Measurements from ENCODE around the gene FLT4. TPM values are rescaled to one million over a fixed set of nuclear protein-coding genes. Genes with fewer than 3 reads are reported as not detected.

The FLT4 gene
- total RNA-seq, 1 donor from 2014 or later: under 0.01 TPM

DNA sequence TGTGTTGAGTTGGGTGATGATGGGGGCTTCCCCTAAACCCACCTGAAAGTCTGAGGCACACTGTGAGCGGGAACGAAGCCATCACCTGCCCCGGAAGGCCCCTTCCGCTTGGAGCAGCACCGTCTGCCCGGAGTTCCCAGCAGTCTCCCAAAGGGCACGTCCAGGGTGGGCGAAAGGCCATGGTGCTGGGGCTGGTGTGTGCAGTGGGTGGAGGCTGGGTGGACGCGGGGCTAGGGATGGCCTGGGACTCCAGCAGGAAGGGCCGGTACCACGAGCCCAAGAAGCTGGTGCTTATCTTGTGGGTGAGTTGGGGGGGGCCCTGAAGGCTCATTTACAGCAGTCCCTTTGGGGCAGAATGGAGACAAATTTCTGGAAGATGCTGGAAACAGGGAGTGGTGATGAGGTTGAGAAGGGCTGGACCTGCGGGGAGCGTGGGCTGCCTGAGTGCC, 4.6 kb downstream of the FLT4 start:
- no peak for FAIRE-seq
- Histone ChIP-seq H3K4me3 (ENCODE audit: low read depth, low read length) (no peak overlapping the region), H3K27me3 (ENCODE audit: control insufficient read depth, insufficient read depth, low read length) (peaks cover 7% of the 10 kb centered on the region), H3K36me3 (ENCODE audit: control insufficient read depth, insufficient read depth, low read length) (no peaks in the 10 kb centered on the region)
- no peak for DNase-seq (ENCODE audit: low read depth)
- TF ChIP-seq, protein P1, sequence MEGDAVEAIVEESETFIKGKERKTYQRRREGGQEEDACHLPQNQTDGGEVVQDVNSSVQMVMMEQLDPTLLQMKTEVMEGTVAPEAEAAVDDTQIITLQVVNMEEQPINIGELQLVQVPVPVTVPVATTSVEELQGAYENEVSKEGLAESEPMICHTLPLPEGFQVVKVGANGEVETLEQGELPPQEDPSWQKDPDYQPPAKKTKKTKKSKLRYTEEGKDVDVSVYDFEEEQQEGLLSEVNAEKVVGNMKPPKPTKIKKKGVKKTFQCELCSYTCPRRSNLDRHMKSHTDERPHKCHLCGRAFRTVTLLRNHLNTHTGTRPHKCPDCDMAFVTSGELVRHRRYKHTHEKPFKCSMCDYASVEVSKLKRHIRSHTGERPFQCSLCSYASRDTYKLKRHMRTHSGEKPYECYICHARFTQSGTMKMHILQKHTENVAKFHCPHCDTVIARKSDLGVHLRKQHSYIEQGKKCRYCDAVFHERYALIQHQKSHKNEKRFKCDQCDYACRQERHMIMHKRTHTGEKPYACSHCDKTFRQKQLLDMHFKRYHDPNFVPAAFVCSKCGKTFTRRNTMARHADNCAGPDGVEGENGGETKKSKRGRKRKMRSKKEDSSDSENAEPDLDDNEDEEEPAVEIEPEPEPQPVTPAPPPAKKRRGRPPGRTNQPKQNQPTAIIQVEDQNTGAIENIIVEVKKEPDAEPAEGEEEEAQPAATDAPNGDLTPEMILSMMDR (IDR thresholded peaks at IDR 0.05; ENCODE audit: insufficient read depth, low read length, severe bottlenecking): no peak

DNA sequence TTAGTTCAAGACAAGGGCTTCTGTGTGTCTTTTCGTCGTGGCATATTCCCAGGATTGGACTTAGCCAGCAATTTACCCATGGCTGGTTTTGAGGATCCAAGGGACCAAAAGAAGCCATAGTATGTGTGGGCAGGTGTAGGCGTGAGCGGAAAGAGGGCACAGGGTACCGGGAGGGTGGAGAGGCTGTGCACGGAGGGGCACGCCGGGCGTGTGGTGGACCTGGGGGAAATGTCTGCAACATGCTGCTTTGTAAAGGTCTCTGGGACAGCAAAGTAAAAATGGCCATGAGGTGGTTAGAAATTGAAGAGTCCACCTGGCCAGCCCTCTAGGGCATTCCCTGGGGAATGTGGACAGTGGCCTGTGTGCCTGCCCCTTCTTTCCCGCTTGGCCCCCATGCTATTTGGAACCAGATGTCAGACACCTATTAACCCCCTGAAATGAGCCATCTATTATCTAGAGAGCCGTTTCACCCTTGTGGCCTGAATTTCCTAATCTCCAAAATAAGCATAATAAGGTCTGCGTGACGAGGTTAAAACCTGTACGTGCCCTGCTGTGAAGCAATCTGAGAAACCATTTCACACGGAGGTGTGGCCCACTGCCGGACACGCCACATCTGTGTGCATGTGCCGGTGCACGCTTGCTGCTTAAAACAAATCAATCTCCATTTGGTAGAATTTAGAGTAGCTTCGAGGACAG, 5.1 kb downstream of the FLT4 start:
- TF ChIP-seq, protein P1 (IDR thresholded peaks at IDR 0.05; ENCODE audit: insufficient read depth, low read length, severe bottlenecking): no peak
- FAIRE-seq: no peak
- Histone ChIP-seq H3K36me3 (ENCODE audit: control insufficient read depth, insufficient read depth, low read length) (no peaks in the 10 kb centered on the region), H3K27me3 (ENCODE audit: control insufficient read depth, insufficient read depth, low read length) (peaks cover 4% of the 10 kb centered on the region), H3K4me3 (ENCODE audit: low read depth, low read length) (no peak overlapping the region)
- no peak for DNase-seq (ENCODE audit: low read depth)

DNA sequence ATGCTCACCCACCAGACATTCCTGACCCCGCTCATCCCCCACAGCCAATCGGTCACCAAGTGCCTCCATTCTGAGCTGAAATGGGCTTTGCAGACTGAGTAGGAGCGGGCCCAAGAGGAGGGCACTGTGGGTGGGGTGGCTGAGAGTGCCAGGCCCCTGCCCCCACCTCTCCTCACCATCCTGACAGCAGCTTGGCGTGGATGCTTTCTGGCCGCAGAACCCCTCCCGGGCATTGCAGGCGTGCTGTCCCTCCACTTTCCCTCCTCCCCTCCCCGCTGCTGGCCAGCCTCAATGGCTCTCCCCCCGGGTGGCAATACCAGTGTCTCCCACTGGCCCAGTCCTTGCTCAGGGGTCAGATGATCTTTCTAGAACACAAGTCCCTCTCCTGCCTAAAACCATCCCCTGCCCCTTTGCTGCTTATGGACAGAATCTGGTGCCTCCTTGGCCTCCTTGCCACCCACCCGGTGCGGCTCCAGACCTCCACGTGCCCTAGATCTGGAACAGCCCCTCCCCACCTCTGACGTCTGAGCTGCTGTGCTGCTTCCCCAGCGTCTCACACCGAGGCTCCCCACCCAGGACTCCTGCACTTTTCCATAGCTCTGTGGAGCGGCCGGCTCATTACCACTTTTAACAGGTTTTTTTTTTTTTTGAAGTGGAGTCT, 6.1 kb downstream of the FLT4 start:
- FAIRE-seq: no peak
- Histone ChIP-seq H3K27me3 (ENCODE audit: control insufficient read depth, insufficient read depth, low read length) (peaks cover 3% of the 10 kb centered on the region), H3K36me3 (ENCODE audit: control insufficient read depth, insufficient read depth, low read length) (no peaks in the 10 kb centered on the region), H3K4me3 (ENCODE audit: low read depth, low read length) (no peak overlapping the region)
- TF ChIP-seq, protein P1 (IDR thresholded peaks at IDR 0.05; ENCODE audit: insufficient read depth, low read length, severe bottlenecking): no peak
- DNase-seq (ENCODE audit: low read depth): no peak

DNA sequence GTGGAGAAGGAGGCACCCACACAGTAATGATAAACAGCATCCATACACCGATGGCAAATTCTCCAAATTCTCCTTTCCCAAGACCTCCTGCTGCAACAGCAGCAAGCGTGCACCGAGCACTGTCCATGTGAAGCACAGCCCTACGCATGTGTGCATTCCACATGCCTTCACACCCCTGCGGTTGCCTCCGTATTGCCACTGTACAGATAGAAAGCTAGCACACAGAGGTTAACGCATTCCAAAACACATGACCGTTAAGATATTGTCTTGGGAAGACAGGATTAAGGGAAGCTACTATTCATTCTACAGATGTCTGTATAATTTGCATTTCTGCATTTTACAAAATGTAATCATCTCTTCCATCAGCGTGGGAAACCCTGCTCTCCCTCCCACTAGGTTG, 6.6 kb downstream of the FLT4 start:
- FAIRE-seq (no peak), DNase-seq (ENCODE audit: low read depth) (no peak)
- no peak overlapping the region for H3K4me3 ChIP-seq (ENCODE audit: low read depth, low read length)
- H3K36me3 ChIP-seq (ENCODE audit: control insufficient read depth, insufficient read depth, low read length): no peaks in the 10 kb centered on the region
- no peaks in the 10 kb centered on the region for H3K27me3 ChIP-seq (ENCODE audit: control insufficient read depth, insufficient read depth, low read length)
- TF ChIP-seq, protein P1 (IDR thresholded peaks at IDR 0.05; ENCODE audit: insufficient read depth, low read length, severe bottlenecking): no peak

DNA sequence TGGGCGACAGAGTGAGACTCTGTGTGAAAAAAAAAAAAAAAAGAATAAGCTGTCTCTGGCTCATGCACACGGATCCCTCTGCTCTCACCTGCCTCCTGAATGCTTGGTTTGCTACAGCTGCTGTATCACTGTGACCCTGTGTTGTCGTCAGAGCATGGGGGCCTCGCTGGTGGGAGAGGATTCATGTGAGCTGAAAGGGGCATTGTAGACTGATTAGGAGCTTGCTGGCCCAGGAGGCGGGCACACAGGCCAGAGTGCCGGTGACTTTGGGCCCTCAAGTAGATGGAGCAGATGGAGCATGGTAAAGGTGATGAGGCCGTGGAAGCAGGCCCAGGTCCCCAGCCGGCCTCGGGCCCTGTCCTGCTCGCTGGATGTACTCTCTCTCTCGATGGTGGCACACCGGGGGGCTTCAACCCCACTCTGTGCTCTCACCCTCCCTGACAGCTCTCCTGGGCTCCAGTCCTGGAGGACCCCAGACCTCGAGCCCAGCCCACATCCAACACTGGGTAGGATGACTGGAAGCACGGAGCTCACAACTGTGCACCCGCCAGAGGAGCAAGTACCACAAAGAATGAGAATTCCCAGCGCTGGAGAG, 7.1 kb downstream of the FLT4 start:
- TF ChIP-seq, protein P1 (IDR thresholded peaks at IDR 0.05; ENCODE audit: insufficient read depth, low read length, severe bottlenecking): no peak
- FAIRE-seq: no peak
- no peaks in the 10 kb centered on the region for H3K27me3 ChIP-seq (ENCODE audit: control insufficient read depth, insufficient read depth, low read length)
- no peak for DNase-seq (ENCODE audit: low read depth)
- H3K4me3 ChIP-seq (ENCODE audit: low read depth, low read length): no peak overlapping the region
- H3K36me3 ChIP-seq (ENCODE audit: control insufficient read depth, insufficient read depth, low read length): no peaks in the 10 kb centered on the region

Data from bronchial epithelial cell (primary cell).